ENCODE measurements around the gene BACH2.
"Not testable (repeated sequence)": the region's sequence is repeated elsewhere in the genome, so short reads cannot be mapped to it uniquely, and the experiment has no call there.

The BACH2 gene

DNA sequence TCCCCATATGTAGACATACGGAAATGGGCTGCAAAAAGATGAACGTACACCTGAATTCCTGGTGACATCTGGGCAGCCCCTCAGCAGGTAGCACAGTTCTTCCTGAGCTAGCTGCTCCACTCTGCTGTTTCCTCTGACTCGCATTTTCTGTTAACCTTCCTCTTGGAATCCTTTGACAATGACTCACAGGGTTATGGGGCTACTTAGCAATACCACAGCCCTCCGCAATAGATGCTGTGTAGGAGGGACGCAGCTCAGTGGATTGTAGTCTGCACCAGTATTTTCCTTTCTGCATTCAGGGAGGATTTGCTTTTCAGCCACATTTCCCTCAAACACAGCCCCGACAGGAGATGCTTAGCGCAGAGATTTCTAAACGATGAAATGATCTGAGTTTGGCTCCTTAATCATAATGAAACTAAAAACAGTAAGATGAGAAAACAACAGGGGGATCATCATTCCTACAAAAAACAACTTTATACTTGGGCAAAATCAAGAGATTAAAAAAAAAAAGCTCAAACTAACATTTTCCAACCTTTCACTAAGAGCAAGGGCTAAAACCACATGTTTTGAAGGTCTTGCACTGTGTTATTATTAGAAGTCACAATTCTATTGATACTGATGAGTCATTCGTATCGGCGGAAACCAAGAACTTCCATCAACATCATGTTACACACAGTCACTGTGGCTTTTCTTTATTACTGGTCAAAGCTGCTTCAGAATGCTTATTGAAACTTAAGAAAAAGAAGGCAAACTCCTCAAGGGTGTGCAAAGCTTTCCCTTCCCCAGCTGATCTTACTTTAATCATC is 12.2 kb downstream of the BACH2 start:
- Histone ChIP-seq H3K9me3 (peaks cover 3% of the 10 kb centered on the region; the same call in 1 of the 2 replicates), H3K36me3 (replicated peaks) (no peaks in the 10 kb centered on the region), H3K4me3 (no peak overlapping the region), H3K4me1 (peaks cover 10% of the 10 kb centered on the region), H3K27me3 (ENCODE audit: low read depth) (peaks cover 4% of the 10 kb centered on the region; the same call in 1 of the 2 replicates)
- peak; percentile 36 to 38 for DNase-seq (ENCODE audit: low spot score in 2 of 2)
- in situ Hi-C loops (cut with MboI; ENCODE audit: low sequenced_read_pairs): no loop called here

DNA sequence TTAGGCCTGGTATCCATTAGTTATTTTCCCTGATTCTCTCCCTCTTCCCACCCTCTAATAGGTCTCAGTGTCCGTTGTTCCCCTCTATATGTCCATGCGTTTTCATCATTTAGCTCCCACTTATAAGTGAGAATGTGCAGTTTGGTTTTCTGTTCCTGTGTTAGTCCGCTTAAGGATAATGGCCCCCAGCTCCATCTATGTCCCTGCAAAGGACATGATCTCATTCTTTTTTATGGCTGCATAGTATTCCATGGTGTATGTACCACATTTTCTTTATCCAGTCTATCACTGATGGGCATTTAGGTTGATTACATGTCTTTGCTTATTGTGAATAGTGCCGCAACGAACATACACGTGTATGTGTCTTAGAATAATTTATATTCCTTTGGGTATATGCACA is 14.4 kb downstream of the BACH2 start:
- in situ Hi-C loops (cut with MboI; ENCODE audit: low sequenced_read_pairs); H3K4me3 ChIP-seq; H3K36me3 ChIP-seq (replicated peaks); DNase-seq (ENCODE audit: low spot score in 2 of 2); H3K27me3 ChIP-seq (ENCODE audit: low read depth); H3K9me3 ChIP-seq: not testable (repeated sequence)
- H3K4me1 ChIP-seq: peaks cover 10% of the 10 kb centered on the region

DNA sequence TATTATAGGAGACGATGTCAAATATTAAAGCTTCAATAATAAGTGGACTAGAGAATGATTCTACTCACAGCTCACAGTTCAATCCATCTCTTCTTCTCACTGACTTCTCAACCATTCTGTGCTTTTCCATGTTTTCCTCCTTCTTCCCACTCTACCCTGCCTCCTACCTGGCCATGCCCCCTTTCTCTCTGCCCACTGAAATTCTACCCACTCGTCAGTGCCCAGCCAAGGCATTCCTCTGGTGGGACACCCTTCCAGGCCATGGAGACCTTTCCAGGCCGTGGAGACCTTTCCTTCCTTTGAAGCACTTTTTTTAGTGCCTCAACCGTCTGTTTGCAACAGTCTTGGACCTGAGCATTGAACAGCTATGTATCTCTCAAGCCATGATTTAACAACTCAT is 18.5 kb downstream of the BACH2 start:
- H3K27me3 ChIP-seq (ENCODE audit: low read depth): peaks cover 14% of the 10 kb centered on the region
- no peak overlapping the region for H3K4me3 ChIP-seq
- H3K36me3 ChIP-seq (replicated peaks): no peaks in the 10 kb centered on the region
- no peaks in the 10 kb centered on the region for H3K4me1 ChIP-seq
- H3K9me3 ChIP-seq: no peaks in the 10 kb centered on the region
- DNase-seq (ENCODE audit: low spot score in 2 of 2): no peak
- in situ Hi-C loops (cut with MboI; ENCODE audit: low sequenced_read_pairs): no loop called here

DNA sequence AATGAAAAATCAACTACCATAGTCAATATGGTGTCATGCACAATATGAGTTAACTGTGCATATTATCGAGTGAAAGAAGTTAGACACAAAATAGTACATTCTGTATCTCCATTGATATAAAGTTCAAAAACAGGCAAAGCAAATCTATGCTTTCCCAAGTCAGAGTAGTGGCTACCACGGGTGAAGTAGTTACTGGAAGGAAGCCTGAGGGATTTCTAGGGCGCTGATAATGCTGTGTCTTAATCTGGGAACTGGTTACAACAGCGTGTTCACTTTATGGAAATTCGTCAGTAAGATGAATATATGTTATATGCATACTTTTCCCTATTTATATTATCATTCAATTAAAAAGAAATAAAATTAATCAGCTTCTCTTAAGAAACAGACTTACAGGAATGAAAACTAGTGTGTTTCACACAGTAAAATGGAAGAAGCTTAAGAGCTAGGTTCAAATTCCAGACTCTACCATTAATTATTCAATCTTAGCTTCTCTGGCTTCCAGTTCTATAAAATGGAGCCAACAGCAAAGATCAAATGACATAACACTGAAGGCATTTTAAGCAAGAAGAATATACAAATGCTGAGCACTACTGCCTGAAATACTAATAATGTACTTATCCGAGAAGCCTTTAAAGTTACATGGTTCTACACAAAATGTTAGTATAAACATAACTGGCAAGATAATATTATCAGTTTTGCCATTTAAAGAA is 19.2 kb downstream of the BACH2 start:
- Histone ChIP-seq H3K36me3 (replicated peaks) (no peaks in the 10 kb centered on the region), H3K9me3 (no peaks in the 10 kb centered on the region), H3K4me3 (no peak overlapping the region), H3K4me1 (no peaks in the 10 kb centered on the region), H3K27me3 (ENCODE audit: low read depth) (peaks cover 16% of the 10 kb centered on the region)
- no peak for DNase-seq (ENCODE audit: low spot score in 2 of 2)
- in situ Hi-C loops (cut with MboI; ENCODE audit: low sequenced_read_pairs): no loop called here

DNA sequence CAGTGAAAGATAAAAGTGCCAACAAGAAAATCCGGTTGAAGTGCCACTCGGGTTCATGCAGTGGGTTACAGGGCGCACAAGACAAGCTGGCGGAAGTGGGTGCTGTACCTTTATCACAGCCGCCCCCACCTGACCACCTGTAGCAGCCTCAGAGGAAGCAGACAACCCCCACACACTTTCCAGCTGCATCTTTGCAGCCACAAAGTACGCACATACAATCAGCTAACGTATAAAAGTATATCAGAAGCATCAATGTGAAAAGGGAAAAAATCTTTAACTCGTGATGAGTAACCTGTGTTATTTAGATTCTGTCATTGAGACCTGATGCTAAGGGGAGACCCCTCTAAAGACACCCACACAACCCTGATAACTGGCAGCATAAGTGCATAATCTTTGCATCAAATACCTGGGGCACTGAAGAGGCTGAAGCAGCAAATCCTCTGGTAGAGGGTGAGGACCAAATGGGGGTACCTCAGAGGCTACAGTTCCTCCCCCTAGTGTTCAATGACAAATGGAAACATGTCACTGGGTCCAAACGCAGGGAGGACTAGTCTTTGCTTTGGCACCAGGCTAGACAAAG is 22.1 kb downstream of the BACH2 start:
- no peak overlapping the region for H3K4me3 ChIP-seq
- H3K4me1 ChIP-seq: no peaks in the 10 kb centered on the region
- H3K36me3 ChIP-seq (replicated peaks): no peaks in the 10 kb centered on the region
- no peak for DNase-seq (ENCODE audit: low spot score in 2 of 2)
- no peaks in the 10 kb centered on the region for H3K9me3 ChIP-seq
- in situ Hi-C loops (cut with MboI; ENCODE audit: low sequenced_read_pairs): no loop called here
- peaks cover 16% of the 10 kb centered on the region; the same call in 1 of the 2 replicates for H3K27me3 ChIP-seq (ENCODE audit: low read depth)

DNA sequence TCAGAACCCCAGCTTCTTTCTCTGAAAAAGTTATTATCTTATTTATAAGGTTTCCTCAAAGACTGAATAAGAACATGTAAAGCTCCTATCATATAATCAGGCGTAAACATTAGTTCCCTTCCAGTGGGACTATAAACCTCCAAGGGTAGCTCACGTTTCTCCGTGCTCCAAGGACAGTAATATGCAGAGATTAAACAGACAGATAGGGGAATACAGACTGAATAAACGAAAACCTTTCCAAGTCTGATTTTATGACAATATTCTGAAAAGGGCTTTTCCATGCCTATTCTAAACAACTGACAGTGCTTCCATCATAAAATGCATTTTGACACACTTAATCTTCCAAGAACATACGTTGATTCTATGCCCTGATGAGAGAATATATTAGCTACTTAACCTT is 22.8 kb downstream of the BACH2 start:
- no peak overlapping the region for H3K4me3 ChIP-seq
- H3K36me3 ChIP-seq (replicated peaks): no peaks in the 10 kb centered on the region
- H3K4me1 ChIP-seq: no peaks in the 10 kb centered on the region
- H3K9me3 ChIP-seq: no peaks in the 10 kb centered on the region
- no peak for DNase-seq (ENCODE audit: low spot score in 2 of 2)
- H3K27me3 ChIP-seq (ENCODE audit: low read depth): peaks cover 16% of the 10 kb centered on the region; the same call in 1 of the 2 replicates
- in situ Hi-C loops (cut with MboI; ENCODE audit: low sequenced_read_pairs): no loop called here

DNA sequence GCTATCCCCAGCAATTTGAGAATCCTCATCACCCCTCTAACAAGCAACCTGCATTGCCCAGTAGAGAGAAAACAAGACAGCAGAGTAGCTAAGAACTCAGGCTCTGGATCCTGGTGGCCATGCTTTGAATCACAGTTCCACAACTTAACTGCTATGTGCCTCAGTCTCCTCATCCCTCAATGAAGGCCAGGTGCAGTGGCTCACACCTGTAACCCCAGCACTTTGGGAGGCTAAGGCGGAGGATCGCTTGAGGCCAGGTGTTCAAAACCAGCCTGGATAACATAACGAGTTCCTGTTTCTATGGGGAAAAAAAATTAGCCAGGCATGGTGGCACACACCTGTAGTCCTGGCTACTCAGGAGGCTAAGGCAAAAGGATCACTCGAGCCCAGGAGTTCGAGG is 23.7 kb downstream of the BACH2 start:
- Histone ChIP-seq H3K4me1 (no peaks in the 10 kb centered on the region), H3K9me3 (no peaks in the 10 kb centered on the region), H3K36me3 (replicated peaks) (no peaks in the 10 kb centered on the region), H3K4me3 (no peak overlapping the region), H3K27me3 (ENCODE audit: low read depth) (peaks cover 16% of the 10 kb centered on the region; the same call in 1 of the 2 replicates)
- in situ Hi-C loops (cut with MboI; ENCODE audit: low sequenced_read_pairs): no loop called here
- no peak for DNase-seq (ENCODE audit: low spot score in 2 of 2)

DNA sequence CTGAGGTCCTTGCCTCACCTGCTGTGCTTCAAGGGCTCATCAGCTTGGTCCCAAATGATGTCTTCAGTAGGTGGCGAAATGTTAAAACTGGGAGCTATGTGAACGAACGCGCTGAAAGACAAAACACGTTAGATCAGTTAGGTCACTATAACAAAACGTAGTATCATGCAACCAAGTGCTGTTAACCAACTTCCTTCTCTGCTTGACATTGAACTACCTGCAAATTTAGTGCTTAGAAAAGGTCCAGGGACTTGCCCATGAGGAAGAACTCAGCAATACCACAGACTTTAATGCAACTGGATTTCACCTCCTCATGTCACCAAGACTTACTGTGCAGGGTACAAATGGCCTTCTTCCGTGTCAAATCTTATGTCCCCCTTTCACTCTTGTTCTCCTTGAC is 24.8 kb downstream of the BACH2 start:
- in situ Hi-C loops (cut with MboI; ENCODE audit: low sequenced_read_pairs): no loop called here

DNA sequence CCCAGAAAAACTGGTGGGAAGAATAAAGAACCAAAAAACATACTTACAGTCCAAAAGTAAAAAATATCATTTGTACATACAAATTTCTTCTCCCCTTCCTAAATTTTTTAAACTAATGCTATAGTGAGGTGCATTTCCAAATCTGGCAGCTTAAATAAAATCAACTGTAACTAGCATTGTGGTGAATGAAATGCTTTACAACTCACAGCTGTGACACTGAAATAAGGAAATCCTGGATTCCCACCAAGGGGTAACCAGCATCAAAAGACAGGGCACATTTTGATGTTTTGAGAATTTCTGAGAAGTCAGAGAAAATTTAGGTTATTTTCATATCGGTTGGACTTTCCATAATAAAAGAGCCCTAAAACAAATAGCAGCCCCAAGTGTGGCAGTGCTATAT is 27.3 kb downstream of the BACH2 start:
- DNase-seq (ENCODE audit: low spot score in 2 of 2): no peak
- in situ Hi-C loops (cut with MboI; ENCODE audit: low sequenced_read_pairs): no loop called here
- Histone ChIP-seq H3K4me1 (no peaks in the 10 kb centered on the region), H3K9me3 (no peaks in the 10 kb centered on the region), H3K27me3 (ENCODE audit: low read depth) (peaks cover 9% of the 10 kb centered on the region; the same call in 1 of the 2 replicates), H3K36me3 (replicated peaks) (no peaks in the 10 kb centered on the region), H3K4me3 (no peak overlapping the region)

More for the DNA sequence above, 24.8 kb downstream of the BACH2 start:
- no peaks in the 10 kb centered on the region for H3K9me3 ChIP-seq
- no peaks in the 10 kb centered on the region for H3K36me3 ChIP-seq (replicated peaks)
- no peak for DNase-seq (ENCODE audit: low spot score in 2 of 2)
- peaks cover 11% of the 10 kb centered on the region; the same call in 1 of the 2 replicates for H3K27me3 ChIP-seq (ENCODE audit: low read depth)
- no peaks in the 10 kb centered on the region for H3K4me1 ChIP-seq
- no peak overlapping the region for H3K4me3 ChIP-seq

DNA sequence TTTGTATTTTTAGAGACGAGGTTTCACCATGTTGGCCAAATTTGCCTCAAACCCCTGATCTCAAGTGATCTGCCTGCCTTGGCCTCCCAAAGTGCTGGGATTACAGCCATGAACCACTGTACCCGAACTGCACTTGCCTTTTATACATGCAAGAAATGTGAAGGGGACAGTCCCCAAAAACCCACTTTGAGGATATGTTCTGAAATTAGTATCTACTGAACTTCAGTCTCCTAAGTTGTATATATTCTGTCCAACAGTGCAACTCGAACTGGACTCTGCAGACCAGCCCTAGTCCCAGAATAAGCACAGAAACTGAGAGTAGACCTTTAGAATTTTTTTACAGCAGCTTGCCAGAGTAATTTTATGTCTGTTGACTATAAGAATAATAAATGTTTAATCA is 28.5 kb downstream of the BACH2 start:
- Histone ChIP-seq H3K4me3 (no peak overlapping the region), H3K27me3 (ENCODE audit: low read depth) (peaks cover 9% of the 10 kb centered on the region; the same call in 1 of the 2 replicates), H3K36me3 (replicated peaks) (no peaks in the 10 kb centered on the region), H3K9me3 (no peaks in the 10 kb centered on the region), H3K4me1 (no peaks in the 10 kb centered on the region)
- no peak for DNase-seq (ENCODE audit: low spot score in 2 of 2)
- in situ Hi-C loops (cut with MboI; ENCODE audit: low sequenced_read_pairs): no loop called here

DNA sequence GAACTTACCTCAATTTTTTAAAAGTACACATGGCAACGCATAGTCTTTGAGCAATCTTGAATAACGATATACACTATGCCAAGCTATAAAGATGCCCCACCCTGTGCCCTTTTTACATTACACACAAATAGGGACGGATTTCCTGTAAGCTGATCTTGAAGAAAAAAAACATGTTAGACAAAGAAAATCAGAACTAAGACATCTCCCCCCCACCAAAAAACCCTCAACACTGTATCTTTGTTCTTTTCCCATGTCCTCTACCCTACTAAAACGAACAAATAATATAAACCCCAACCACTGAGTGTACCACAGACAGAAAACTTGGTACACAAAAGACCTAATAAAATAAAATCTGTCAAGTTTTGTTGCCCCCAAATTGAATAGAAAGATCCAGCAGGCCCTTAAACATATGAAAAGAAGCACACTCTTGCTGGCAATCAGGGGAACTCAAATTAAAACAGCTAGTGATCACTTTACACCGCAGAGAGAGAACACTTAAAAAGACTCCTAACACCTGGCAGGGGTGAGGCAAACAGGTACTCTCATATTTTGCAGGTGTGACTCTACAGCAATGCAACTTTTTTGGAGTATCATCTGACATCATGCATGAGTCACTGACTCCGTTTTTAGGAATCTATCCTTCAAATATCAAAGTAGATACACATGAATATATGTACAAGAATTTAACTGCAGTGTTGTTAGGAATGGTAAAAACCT is 29.6 kb downstream of the BACH2 start:
- Histone ChIP-seq H3K27me3 (ENCODE audit: low read depth) (peaks cover 6% of the 10 kb centered on the region; the same call in 1 of the 2 replicates), H3K4me3 (no peak overlapping the region), H3K36me3 (replicated peaks) (no peaks in the 10 kb centered on the region), H3K4me1 (no peaks in the 10 kb centered on the region), H3K9me3 (no peaks in the 10 kb centered on the region)
- DNase-seq (ENCODE audit: low spot score in 2 of 2): no peak
- in situ Hi-C loops (cut with MboI; ENCODE audit: low sequenced_read_pairs): no loop called here

DNA sequence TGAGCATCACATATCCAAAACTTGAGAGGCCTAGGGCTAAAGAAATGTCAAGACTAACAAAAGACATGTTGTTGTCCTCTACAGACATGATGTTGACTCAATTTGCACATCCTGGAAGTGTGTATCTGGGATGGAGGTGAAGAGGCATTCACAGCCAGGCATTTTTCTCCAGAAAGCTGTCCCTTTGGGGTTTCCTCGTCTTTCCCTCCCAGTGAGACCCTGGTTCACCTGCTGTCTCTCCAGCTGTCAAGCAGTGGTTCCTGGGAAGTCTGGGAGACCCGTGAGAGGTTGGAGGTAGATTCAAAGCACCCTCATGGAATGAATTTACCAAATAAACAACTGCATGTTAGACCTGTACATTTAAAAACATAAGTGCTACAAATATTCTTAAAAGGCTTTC is 32.1 kb downstream of the BACH2 start:
- H3K36me3 ChIP-seq (replicated peaks): no peaks in the 10 kb centered on the region
- no peaks in the 10 kb centered on the region for H3K9me3 ChIP-seq
- in situ Hi-C loops (cut with MboI; ENCODE audit: low sequenced_read_pairs): no loop called here
- no peak overlapping the region for H3K4me3 ChIP-seq
- H3K27me3 ChIP-seq (ENCODE audit: low read depth): peaks cover 2% of the 10 kb centered on the region; the same call in 1 of the 2 replicates
- no peaks in the 10 kb centered on the region for H3K4me1 ChIP-seq
- DNase-seq (ENCODE audit: low spot score in 2 of 2): no peak

DNA sequence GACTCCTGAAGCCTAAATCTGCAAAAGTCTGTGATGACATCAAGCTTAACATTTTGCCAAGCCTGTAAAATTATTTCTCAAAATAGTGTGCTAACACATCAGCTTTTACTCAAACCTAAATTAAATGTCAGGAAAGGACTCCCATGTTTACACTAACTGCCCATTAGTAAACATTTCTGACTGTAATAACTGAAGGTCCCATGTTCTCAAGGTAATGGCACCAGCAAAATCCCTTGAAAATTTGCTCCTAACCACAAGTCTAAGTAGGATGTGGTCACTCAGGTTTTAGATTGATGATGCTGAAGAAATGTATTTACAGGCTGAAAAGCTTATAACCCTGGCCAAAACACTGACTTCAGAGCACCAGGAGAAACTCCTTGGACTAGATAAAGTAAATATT is 33.0 kb downstream of the BACH2 start:
- Histone ChIP-seq H3K4me1 (no peaks in the 10 kb centered on the region), H3K4me3 (no peak overlapping the region), H3K36me3 (replicated peaks) (no peaks in the 10 kb centered on the region), H3K9me3 (no peaks in the 10 kb centered on the region), H3K27me3 (ENCODE audit: low read depth) (peaks cover 2% of the 10 kb centered on the region; the same call in 1 of the 2 replicates)
- no peak for DNase-seq (ENCODE audit: low spot score in 2 of 2)
- in situ Hi-C loops (cut with MboI; ENCODE audit: low sequenced_read_pairs): no loop called here

All from HAP-1 (cell line).